ENCODE measurements around the gene SGSH.

DNA sequence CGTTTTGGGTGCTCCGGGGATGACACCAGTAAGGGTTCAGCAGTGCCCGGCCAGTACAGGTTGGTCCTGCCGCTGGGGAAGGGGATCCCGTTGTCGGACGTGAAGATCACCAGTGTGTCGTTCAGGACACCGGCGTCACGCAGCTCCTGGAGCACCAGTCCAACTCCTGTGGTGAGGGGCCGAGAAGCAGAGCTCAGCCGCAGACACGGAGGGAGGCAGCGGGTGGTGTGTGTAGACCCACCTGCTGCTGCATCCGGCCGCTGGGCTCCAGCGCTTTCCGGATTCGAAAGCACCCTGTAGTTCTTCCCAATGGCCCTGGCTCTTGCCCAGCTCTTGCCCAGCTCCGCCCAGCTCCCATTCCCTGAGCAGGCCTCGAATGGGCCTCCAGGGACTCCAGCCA is 8.0 kb downstream of the SGSH start:
- TF ChIP-seq, protein P1, sequence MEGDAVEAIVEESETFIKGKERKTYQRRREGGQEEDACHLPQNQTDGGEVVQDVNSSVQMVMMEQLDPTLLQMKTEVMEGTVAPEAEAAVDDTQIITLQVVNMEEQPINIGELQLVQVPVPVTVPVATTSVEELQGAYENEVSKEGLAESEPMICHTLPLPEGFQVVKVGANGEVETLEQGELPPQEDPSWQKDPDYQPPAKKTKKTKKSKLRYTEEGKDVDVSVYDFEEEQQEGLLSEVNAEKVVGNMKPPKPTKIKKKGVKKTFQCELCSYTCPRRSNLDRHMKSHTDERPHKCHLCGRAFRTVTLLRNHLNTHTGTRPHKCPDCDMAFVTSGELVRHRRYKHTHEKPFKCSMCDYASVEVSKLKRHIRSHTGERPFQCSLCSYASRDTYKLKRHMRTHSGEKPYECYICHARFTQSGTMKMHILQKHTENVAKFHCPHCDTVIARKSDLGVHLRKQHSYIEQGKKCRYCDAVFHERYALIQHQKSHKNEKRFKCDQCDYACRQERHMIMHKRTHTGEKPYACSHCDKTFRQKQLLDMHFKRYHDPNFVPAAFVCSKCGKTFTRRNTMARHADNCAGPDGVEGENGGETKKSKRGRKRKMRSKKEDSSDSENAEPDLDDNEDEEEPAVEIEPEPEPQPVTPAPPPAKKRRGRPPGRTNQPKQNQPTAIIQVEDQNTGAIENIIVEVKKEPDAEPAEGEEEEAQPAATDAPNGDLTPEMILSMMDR (IDR thresholded peaks at IDR 0.05): no peak
- no peak for TF ChIP-seq EZH2 (IDR thresholded peaks at IDR 0.05)

All from neural progenitor cell (in vitro differentiated cells).